Measurements from ENCODE around the gene SLC8A3. TPM values are rescaled to one million over a fixed set of nuclear protein-coding genes. Genes with fewer than 3 reads are reported as not detected.

SLC8A3 gene
- total RNA-seq, 2 experiments from 2014 or later: not detected

DNA sequence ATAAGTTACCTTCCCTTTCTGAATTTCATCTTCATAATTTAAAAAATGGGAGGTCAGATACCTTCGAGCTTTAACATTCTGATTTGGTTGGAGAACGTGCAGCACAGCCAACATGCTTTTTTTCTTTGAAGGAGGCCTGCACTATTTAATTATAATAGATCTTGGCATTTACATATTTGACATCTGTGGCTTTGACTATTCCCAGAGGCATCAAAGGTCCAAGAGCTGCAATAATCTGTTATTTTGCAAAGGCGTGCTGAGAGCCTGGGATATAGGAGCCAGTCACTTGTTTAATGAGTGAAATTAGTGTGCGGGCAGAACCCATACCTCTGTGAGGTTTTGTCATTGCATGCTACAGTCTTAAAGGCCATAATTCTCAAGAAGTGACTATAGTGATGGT, 26.4 kb downstream of the SLC8A3 start:
- DNase-seq: no peak
- no peak overlapping the region for H3K4me3 Mint-ChIP-seq
- no peaks in the 10 kb centered on the region for H3K4me1 Mint-ChIP-seq
- CTCF ChIA-PET: no interaction called here
- peaks cover 25% of the 10 kb centered on the region for H3K27me3 Mint-ChIP-seq
- no peak for ATAC-seq
- no peaks in the 10 kb centered on the region for H3K36me3 Mint-ChIP-seq
- no peaks in the 10 kb centered on the region for H3K9me3 Mint-ChIP-seq (ENCODE audit: low read depth)
- no peak overlapping the region for H3K27ac Mint-ChIP-seq

DNA sequence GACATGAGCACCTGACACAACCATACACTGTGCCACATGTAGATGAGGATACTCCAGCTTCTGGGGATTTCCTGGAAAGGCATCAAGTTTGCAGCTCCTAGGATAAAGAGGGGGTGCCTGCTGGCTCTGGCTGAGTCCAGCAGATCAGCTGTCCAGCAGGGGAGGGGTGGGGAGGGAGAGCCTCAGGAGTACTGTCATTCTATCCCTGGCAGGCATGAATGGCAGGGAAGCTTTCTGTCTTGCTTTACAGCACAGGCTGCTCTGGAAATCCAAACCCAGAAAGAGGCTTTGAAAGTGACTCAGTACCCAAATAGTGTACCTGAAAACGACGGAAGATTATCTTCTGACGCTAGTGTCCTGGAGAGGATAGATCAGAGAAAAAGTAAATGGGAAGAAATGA, 32.2 kb downstream of the SLC8A3 start:
- no peaks in the 10 kb centered on the region for H3K4me1 Mint-ChIP-seq
- DNase-seq: no peak
- CTCF ChIA-PET: interaction anchor here (1.2 kb wide), 1 partner anchor 19 kb away, joined by 3 read pairs; no protein-coding TSS in a partner anchor
- no peaks in the 10 kb centered on the region for H3K9me3 Mint-ChIP-seq (ENCODE audit: low read depth)
- no peak for ATAC-seq
- H3K27me3 Mint-ChIP-seq: peaks cover 21% of the 10 kb centered on the region
- no peak overlapping the region for H3K4me3 Mint-ChIP-seq
- H3K36me3 Mint-ChIP-seq: no peaks in the 10 kb centered on the region
- H3K27ac Mint-ChIP-seq: no peak overlapping the region

- DNase-seq (no peak), ATAC-seq (no peak)
- peaks cover 17% of the 10 kb centered on the region for H3K27me3 Mint-ChIP-seq
- H3K4me3 Mint-ChIP-seq: no peak overlapping the region
- H3K9me3 Mint-ChIP-seq (ENCODE audit: low read depth): no peaks in the 10 kb centered on the region
- H3K36me3 Mint-ChIP-seq: no peaks in the 10 kb centered on the region
- CTCF ChIA-PET: no interaction called here
- H3K4me1 Mint-ChIP-seq: no peaks in the 10 kb centered on the region
- H3K27ac Mint-ChIP-seq: no peak overlapping the region
Measured at GRCh38 chr14:70152704-70153103, 36.0 kb downstream of the SLC8A3 start.

GRCh38 chr14:70152081-70152480, 36.7 kb downstream of the SLC8A3 start:
- ATAC-seq (no peak), DNase-seq (no peak)
- Mint-ChIP-seq H3K9me3 (ENCODE audit: low read depth) (no peaks in the 10 kb centered on the region), H3K4me3 (no peak overlapping the region), H3K4me1 (no peaks in the 10 kb centered on the region), H3K27me3 (peaks cover 22% of the 10 kb centered on the region), H3K27ac (no peak overlapping the region), H3K36me3 (no peaks in the 10 kb centered on the region)
- CTCF ChIA-PET: no interaction called here

DNA sequence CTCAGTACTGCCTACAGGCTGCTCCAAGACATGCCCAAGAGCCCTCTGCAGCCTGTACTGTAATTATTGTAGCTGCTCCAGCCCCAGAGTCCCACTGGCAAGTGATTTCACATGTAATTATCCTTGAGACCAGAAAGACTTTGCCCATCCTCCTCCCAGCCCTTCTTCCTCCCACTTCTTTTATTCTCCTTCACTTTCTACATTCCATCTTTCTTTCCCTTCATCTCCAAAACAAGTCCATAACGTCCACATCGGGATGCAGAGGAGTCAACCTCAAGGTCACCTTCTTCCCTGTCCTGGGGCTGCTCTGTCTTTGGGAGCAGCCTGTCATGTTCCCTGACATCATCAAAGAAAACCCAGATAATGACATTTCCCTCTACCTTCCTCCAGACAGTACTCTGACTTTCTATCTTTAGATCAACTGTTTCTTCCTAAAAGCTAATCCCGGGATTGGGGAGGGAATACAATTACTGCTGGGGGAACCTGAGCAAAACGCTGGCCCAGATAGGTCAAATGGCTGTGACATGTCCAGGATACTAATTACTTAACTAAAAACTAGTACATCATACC, 39.1 kb downstream of the SLC8A3 start:
- CTCF ChIA-PET: no interaction called here
- Mint-ChIP-seq H3K9me3 (ENCODE audit: low read depth) (no peaks in the 10 kb centered on the region), H3K4me3 (no peak overlapping the region), H3K27me3 (peaks cover 27% of the 10 kb centered on the region), H3K36me3 (no peaks in the 10 kb centered on the region), H3K4me1 (no peaks in the 10 kb centered on the region), H3K27ac (no peak overlapping the region)
- ATAC-seq (no peak), DNase-seq (no peak)

GRCh38 chr14:70148911-70149595, 39.7 kb downstream of the SLC8A3 start:
- peaks cover 25% of the 10 kb centered on the region for H3K27me3 Mint-ChIP-seq
- DNase-seq (no peak), ATAC-seq (no peak)
- no peaks in the 10 kb centered on the region for H3K4me1 Mint-ChIP-seq
- H3K27ac Mint-ChIP-seq: no peak overlapping the region
- no peaks in the 10 kb centered on the region for H3K36me3 Mint-ChIP-seq
- CTCF ChIA-PET: interaction anchor here (0.9 kb wide), 1 partner anchor 11 kb away, joined by 3 read pairs; no protein-coding TSS in a partner anchor
- H3K4me3 Mint-ChIP-seq: no peak overlapping the region
- H3K9me3 Mint-ChIP-seq (ENCODE audit: low read depth): no peaks in the 10 kb centered on the region

GRCh38 chr14:70148351-70148750, 40.4 kb downstream of the SLC8A3 start:
- H3K36me3 Mint-ChIP-seq: no peaks in the 10 kb centered on the region
- CTCF ChIA-PET: interaction anchor here (0.9 kb wide), 1 partner anchor 12 kb away, joined by 3 read pairs; no protein-coding TSS in a partner anchor
- H3K4me1 Mint-ChIP-seq: no peaks in the 10 kb centered on the region
- H3K4me3 Mint-ChIP-seq: no peak overlapping the region
- no peaks in the 10 kb centered on the region for H3K9me3 Mint-ChIP-seq (ENCODE audit: low read depth)
- H3K27ac Mint-ChIP-seq: no peak overlapping the region
- DNase-seq: no peak
- ATAC-seq: no peak
- peaks cover 29% of the 10 kb centered on the region for H3K27me3 Mint-ChIP-seq

DNA sequence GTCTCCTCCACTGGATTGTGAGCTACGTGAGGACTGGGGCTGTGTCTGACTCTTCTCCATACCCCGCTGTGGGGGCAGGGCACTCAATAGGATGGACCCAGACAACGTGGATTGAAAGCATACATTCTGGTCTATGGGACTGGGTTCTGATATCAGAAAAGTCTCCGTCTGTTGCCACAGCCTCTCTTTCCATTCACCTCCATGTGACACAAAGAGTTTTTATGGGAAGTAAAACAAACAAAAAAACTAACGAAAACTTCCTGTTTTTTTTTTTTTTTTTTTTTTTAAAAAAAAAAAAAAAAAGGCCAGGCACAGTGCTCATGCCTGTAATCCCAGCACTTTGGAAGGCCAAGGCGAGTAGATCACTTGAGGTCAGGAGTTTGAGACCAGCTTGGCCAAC, 44.7 kb downstream of the SLC8A3 start:
- no peak overlapping the region for H3K27ac Mint-ChIP-seq
- no peak for DNase-seq
- ATAC-seq: no peak
- H3K4me1 Mint-ChIP-seq: peaks cover 6% of the 10 kb centered on the region
- H3K27me3 Mint-ChIP-seq: peaks cover 51% of the 10 kb centered on the region
- H3K36me3 Mint-ChIP-seq: no peaks in the 10 kb centered on the region
- CTCF ChIA-PET: no interaction called here
- H3K9me3 Mint-ChIP-seq (ENCODE audit: low read depth): no peaks in the 10 kb centered on the region
- H3K4me3 Mint-ChIP-seq: no peak overlapping the region

DNA sequence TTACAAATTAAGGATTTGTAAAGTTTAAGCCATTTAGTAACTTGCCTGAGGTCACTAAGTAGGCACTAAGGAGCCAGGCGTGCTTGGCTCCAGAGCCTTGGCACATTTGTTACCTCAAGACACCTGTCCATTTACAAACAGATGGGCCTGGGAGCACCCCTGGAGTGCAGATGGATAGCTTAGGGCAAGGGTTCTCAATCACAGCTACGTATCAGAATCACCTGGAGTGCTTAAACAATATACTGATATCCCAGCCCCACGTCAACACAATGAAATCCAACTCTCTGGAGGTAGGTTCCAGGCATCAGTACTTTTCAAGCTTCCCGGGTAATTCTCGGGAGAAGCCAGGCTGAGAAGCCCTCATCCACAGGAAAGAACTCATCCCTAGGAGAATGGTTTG, 45.4 kb downstream of the SLC8A3 start:
- Mint-ChIP-seq H3K4me3 (no peak overlapping the region), H3K27me3 (peaks cover 57% of the 10 kb centered on the region), H3K27ac (no peak overlapping the region), H3K4me1 (peaks cover 6% of the 10 kb centered on the region), H3K36me3 (no peaks in the 10 kb centered on the region), H3K9me3 (ENCODE audit: low read depth) (no peaks in the 10 kb centered on the region)
- no peak for ATAC-seq
- DNase-seq: no peak
- CTCF ChIA-PET: no interaction called here

GRCh38 chr14:70140614-70141013, 48.1 kb downstream of the SLC8A3 start:
- H3K9me3 Mint-ChIP-seq (ENCODE audit: low read depth): no peaks in the 10 kb centered on the region
- ATAC-seq: no peak
- CTCF ChIA-PET: no interaction called here
- no peak overlapping the region for H3K27ac Mint-ChIP-seq
- peaks cover 6% of the 10 kb centered on the region for H3K4me1 Mint-ChIP-seq
- no peak overlapping the region for H3K4me3 Mint-ChIP-seq
- H3K36me3 Mint-ChIP-seq: no peaks in the 10 kb centered on the region
- DNase-seq: no peak
- H3K27me3 Mint-ChIP-seq: peaks cover 47% of the 10 kb centered on the region

- CTCF ChIA-PET: no interaction called here
- peaks cover 48% of the 10 kb centered on the region for H3K27me3 Mint-ChIP-seq
- no peaks in the 10 kb centered on the region for H3K9me3 Mint-ChIP-seq (ENCODE audit: low read depth)
- peaks cover 6% of the 10 kb centered on the region for H3K4me1 Mint-ChIP-seq
- DNase-seq: no peak
- H3K4me3 Mint-ChIP-seq: no peak overlapping the region
- H3K36me3 Mint-ChIP-seq: no peaks in the 10 kb centered on the region
- no peak overlapping the region for H3K27ac Mint-ChIP-seq
- no peak for ATAC-seq
Measured at GRCh38 chr14:70139384-70139783, 49.4 kb downstream of the SLC8A3 start.

DNA sequence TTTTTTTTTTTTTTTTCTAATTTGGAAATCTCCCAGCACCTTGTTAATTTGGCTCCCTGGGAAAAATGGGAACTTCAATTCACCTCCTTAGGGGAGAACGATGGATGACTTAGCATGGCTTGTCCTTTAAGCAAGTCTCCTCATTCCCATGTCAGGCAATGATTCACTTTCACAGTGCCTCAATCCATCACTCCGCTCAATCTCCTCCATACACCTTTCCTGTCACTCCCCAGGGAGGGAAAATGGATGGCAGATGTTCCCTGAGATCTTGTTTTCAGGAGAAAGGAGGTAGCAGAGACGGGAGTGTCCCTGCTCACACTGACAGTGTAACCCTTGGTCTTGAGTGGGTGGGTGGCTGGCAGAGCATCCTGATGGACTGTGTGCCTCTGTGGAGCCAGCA, 51.0 kb downstream of the SLC8A3 start:
- no peaks in the 10 kb centered on the region for H3K36me3 Mint-ChIP-seq
- H3K27me3 Mint-ChIP-seq: peaks cover 48% of the 10 kb centered on the region
- CTCF ChIA-PET: interaction anchor here (1.0 kb wide), 1 partner anchor 19 kb away, joined by 3 read pairs; no protein-coding TSS in a partner anchor
- no peaks in the 10 kb centered on the region for H3K9me3 Mint-ChIP-seq (ENCODE audit: low read depth)
- ATAC-seq (no peak), DNase-seq (no peak)
- H3K4me1 Mint-ChIP-seq: peaks cover 6% of the 10 kb centered on the region
- no peak overlapping the region for H3K27ac Mint-ChIP-seq
- no peak overlapping the region for H3K4me3 Mint-ChIP-seq

- ATAC-seq: no peak
- Mint-ChIP-seq H3K27ac (no peak overlapping the region), H3K9me3 (ENCODE audit: low read depth) (no peaks in the 10 kb centered on the region), H3K27me3 (peaks cover 43% of the 10 kb centered on the region), H3K4me3 (no peak overlapping the region), H3K4me1 (no peaks in the 10 kb centered on the region), H3K36me3 (no peaks in the 10 kb centered on the region)
- DNase-seq: no peak
- CTCF ChIA-PET: no interaction called here
Measured at GRCh38 chr14:70133461-70133860, 55.3 kb downstream of the SLC8A3 start.

- Mint-ChIP-seq H3K36me3 (no peaks in the 10 kb centered on the region), H3K4me1 (no peaks in the 10 kb centered on the region), H3K4me3 (no peak overlapping the region), H3K27me3 (peaks cover 46% of the 10 kb centered on the region), H3K9me3 (ENCODE audit: low read depth) (no peaks in the 10 kb centered on the region), H3K27ac (no peak overlapping the region)
- DNase-seq: no peak
- no peak for ATAC-seq
- CTCF ChIA-PET: no interaction called here
Measured at GRCh38 chr14:70130482-70130881, 58.3 kb downstream of the SLC8A3 start.
